Mesodermal cell (in vitro differentiated cells): ENCODE measurements around the gene MCC.

Source experiments
- H3K27ac ChIP-seq: 2 replicates; pipeline ENCODE4 v1.7.0; 2013; ENCODE audit warnings: mild to moderate bottlenecking, low read depth, low read length, moderate library complexity; ENCODE audit not compliant: severe bottlenecking
- H3K36me3 ChIP-seq: 2 replicates; pipeline ENCODE4 v1.7.1; 2013; ENCODE audit warnings: mild to moderate bottlenecking, low read length, moderate library complexity; ENCODE audit not compliant: control insufficient read depth, insufficient read depth
- H3K4me1 ChIP-seq: one replicate; pipeline ENCODE4 v1.7.1; 2013; ENCODE audit warnings: mild to moderate bottlenecking, low read length; ENCODE audit not compliant: insufficient read depth, control insufficient read depth, poor library complexity, severe bottlenecking
- H3K4me3 ChIP-seq: 2 replicates; pipeline ENCODE4 v1.7.0; 2013; ENCODE audit warnings: low read length, control low read depth, mild to moderate bottlenecking; ENCODE audit not compliant: insufficient read depth, poor library complexity, severe bottlenecking; ENCODE audit errors: extremely low read depth
- H3K9me3 ChIP-seq: 2 replicates; pipeline ENCODE4 v1.7.1; 2013; ENCODE audit warnings: mild to moderate bottlenecking, low read length, moderate library complexity; ENCODE audit not compliant: control insufficient read depth
- WGBS, 2 experiments: methylation state at CpG; one replicate each; pipeline ENCODE4 v1.1.5; 2013; ENCODE audit warnings: missing lambda C conversion rate in 2 of 2; ENCODE audit not compliant: insufficient coverage in 2 of 2; 5-methylcytosine and 5-hydroxymethylcytosine counted together

MCC gene

DNA sequence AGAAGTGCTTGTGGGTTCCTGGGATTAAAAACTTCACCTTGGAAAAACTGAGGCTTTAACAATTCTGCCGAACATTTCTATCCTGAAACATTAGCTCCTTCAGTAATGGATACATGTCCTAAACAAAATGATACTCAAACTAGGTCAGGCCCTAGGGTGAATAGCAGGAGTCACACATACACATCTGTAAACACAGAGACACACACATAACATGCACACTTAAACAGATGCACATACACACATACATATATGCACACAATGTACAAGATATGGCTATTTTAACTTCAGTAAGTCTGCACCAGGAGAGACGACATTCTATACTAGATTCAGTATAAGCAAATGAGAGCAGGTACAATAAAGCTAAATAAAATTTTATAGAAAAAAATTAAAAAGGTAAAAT, 387.3 kb downstream of the MCC start:
- Histone ChIP-seq H3K4me1 (no peaks in the 10 kb centered on the region), H3K9me3 (no peaks in the 10 kb centered on the region), H3K4me3 (no peak overlapping the region), H3K27ac (no peak overlapping the region), H3K36me3 (peaks cover 28% of the 10 kb centered on the region)
- WGBS, 2 experiments, result 50 to 100% methylated on average over 1 of the region's 2 CpGs

DNA sequence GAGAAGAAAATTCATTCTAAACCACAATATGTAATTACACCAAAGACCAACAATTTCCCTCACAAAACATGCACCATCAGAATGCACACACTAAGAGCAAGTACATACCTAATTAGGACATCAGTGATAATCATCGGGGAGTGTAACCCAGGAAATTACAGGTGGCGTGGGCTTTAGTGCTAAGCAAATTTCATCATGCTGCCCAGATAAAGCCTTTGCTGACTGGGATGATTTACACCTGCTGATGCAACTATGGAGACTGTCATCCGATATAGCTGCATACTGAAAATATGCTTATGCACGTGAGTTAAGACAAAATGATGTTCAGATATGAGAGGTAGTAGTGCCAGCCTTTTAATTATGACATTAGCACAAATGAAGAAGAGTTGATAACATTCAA, 388.4 kb downstream of the MCC start:
- H3K27ac ChIP-seq, result no peak overlapping the region
- WGBS, 2 experiments, result 96 to 97% methylated on average over 3 to 4 of the region's 4 CpGs
- H3K4me3 ChIP-seq, result no peak overlapping the region
- H3K36me3 ChIP-seq, result peaks cover 32% of the 10 kb centered on the region
- no peaks in the 10 kb centered on the region for H3K9me3 ChIP-seq
- no peaks in the 10 kb centered on the region for H3K4me1 ChIP-seq

DNA sequence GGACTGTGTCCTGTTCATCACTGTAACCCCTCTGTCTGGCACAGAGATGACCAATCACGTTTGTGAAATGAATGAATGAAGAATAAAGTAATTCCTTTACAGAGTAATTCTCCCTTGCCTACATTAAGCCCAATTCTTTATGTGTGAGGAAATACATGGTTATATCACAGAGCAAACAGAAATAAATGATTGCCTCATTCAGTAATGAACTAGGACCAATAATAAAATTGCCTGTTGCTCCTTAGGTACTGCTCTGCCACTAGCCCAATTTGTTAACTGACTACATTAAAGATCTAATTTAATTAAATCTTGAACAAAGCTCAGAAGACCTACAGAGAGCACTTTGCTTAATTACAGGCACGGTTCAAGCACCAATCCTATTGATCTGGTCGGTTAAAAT, 389.9 kb downstream of the MCC start:
- no peaks in the 10 kb centered on the region for H3K9me3 ChIP-seq
- H3K4me1 ChIP-seq, result no peaks in the 10 kb centered on the region
- no peak overlapping the region for H3K27ac ChIP-seq
- peaks cover 24% of the 10 kb centered on the region for H3K36me3 ChIP-seq
- H3K4me3 ChIP-seq, result no peak overlapping the region
- WGBS, 2 experiments, result 88 to 94% methylated on average over 1 to 2 of the region's 3 CpGs

DNA sequence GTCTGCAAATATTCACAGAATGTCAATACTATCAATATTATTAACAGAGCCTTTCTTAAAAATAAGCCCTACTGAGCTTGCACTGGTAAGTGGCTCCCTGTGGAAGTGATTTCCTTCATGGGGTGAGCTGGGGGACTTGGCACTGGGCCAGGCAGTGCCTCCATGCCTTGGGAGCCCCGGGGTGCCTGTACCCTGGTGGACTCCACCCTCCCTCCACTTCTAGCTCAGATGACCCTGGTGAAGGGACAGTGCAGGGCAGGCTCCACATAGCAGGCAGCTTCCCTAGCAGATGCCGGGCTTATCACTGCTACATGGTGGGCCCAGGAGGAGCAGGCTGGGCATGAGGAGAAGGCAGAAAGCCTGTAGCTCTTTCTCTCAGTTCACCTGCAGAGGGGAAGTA, 392.4 kb downstream of the MCC start:
- H3K9me3 ChIP-seq, result no peaks in the 10 kb centered on the region
- H3K36me3 ChIP-seq, result peaks cover 15% of the 10 kb centered on the region
- H3K27ac ChIP-seq, result no peak overlapping the region
- no peaks in the 10 kb centered on the region for H3K4me1 ChIP-seq
- H3K4me3 ChIP-seq, result no peak overlapping the region
- WGBS, 2 experiments, result 100% methylated on average over 1 of the region's 2 CpGs

DNA sequence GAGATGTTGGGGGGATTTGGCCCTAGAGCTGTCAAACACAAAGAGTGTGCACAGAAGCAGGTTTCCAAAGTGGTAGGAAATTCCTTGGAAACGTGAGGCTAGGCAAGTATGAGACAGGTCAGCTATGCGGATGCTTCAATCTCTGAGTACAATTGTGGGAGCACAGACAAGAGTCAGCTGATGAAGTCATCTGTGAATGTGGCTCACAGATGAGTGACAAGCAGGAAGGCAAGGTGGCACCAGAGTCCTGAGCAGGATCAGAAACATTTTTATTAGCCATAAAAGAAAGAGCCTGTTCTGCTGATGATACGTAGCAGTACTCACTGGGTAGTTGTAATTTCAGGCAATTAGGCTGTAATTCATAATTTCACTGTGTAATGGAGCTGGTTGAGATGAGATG, 394.7 kb downstream of the MCC start:
- H3K27ac ChIP-seq, result no peak overlapping the region
- no peaks in the 10 kb centered on the region for H3K4me1 ChIP-seq
- WGBS, 2 experiments, result 93 to 100% methylated on average over 3 of the region's 3 CpGs
- peaks cover 9% of the 10 kb centered on the region for H3K36me3 ChIP-seq
- no peak overlapping the region for H3K4me3 ChIP-seq
- H3K9me3 ChIP-seq, result no peaks in the 10 kb centered on the region

DNA sequence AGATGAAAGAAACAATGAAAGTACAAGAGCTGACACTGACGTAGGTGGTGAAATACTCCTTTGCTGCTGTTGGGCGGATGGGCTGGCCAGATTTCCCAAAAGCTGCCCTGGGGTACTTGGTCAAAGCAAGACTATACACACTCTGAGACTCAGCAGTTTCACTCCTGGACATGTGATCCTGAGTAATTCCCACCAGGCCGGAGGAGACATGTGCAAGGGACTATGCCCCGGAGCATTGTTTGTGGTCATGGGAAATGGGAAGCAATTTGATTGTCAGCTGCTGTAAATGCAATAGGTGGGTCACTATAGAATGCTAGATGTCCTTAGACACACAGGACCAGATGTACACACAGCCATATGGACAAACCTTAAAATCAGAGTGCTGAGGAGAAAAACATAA, 395.6 kb downstream of the MCC start:
- Histone ChIP-seq H3K36me3 (peaks cover 9% of the 10 kb centered on the region), H3K27ac (no peak overlapping the region), H3K4me1 (no peaks in the 10 kb centered on the region), H3K4me3 (no peak overlapping the region), H3K9me3 (no peaks in the 10 kb centered on the region)
- WGBS, 2 experiments, result 69 to 70% methylated on average over 4 of the region's 4 CpGs

DNA sequence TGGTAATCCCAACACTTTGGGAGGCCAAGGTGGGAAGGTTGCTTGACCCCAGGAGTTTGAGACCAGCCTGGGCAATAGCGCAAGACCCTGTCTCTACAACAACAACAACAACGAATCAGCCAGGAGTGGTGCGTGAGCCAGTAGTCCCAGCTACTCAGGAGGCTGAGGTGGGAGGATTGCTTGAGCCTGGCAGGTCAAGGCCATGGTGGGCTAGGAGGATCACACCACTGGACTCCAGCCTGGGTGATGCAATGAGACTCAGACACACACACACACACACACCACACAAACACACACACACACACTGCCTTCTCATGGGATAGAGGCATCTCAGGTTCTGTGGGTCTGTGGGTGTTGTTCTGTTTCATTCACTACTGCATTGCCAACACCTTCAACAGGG, 396.6 kb downstream of the MCC start:
- Histone ChIP-seq H3K4me1 (no peaks in the 10 kb centered on the region), H3K36me3 (peaks cover 7% of the 10 kb centered on the region), H3K4me3 (no peak overlapping the region), H3K9me3 (no peaks in the 10 kb centered on the region), H3K27ac (no peak overlapping the region)
- WGBS, 2 experiments, result no CpG with 5 or more reads among the region's 3 CpGs

DNA sequence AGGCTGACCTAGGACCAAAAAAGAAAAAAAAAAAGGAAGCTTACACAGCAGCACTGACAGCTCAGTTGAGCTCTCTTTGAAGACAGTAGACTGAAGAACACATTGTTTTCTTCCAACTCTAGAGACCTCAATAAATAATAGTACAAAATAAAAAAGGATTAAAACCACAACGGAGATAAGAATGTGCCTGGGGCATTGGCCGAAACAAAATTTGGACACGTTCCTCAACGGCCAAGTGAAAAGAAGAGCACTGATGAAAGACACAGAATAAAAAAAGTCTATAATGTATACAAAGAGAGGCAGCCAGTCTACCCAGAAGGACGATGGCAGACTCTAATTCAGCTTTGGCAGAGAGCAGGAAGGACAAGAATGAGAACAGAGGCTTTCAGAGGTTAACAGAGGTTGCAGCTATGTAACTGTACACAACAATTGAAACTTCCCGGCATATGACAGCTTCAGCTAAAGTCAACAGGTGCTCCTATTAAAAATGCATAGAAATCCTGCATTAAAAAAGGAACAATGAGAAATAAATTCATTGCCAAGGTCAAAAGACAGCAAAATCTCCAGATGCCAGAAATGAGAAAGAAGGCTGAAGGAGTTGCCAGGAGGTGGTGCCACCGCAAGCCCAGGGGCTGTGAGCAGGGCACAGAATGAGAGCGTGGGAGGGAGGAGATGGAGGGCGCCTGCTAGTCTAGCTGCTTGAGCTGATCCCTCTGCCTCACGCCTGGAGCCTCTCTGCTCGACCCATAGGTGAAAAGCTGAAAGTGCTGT, 397.7 kb downstream of the MCC start:
- Histone ChIP-seq H3K4me1 (no peaks in the 10 kb centered on the region), H3K9me3 (no peaks in the 10 kb centered on the region), H3K27ac (no peak overlapping the region), H3K36me3 (peaks cover 4% of the 10 kb centered on the region), H3K4me3 (no peak overlapping the region)
- WGBS, 2 experiments, result 88 to 92% methylated on average over 6 to 9 of the region's 11 CpGs

DNA sequence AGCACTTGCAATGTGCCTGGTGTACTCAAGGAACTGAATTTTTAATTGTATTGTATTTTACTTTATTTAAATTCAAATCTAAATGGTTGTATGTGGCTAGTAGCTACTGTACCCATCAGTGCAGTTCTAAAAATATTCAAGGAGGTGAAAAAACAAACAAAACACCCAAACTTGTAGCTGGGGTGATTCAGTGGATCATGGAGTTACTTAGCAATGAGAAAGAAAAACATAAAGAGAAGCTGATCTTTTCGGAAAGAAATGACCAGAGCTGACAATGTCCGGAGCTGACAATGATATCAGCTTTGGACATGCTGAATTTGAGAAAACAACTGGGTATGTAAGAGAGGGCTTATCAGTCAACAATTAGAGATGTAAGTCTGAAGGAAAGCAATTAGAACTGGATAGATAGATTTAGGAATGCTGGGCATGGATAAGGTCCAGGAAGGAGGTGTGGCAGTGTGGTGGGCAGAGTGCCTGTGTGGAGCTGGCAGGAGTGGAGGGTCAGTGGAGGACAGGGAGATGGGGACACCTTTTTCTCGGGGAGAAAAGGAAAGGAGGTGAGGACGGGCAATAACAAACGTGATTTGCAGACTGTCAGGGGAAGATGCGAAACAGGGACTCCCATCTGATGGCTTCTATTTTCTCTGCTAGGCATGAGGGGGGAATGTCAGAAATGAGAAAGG, 398.5 kb downstream of the MCC start:
- no peaks in the 10 kb centered on the region for H3K4me1 ChIP-seq
- 83 to 96% methylated on average over 6 of the region's 6 CpGs for WGBS, 2 experiments
- peaks cover under 1% of the 10 kb centered on the region for H3K36me3 ChIP-seq
- no peak overlapping the region for H3K27ac ChIP-seq
- no peak overlapping the region for H3K4me3 ChIP-seq
- H3K9me3 ChIP-seq, result no peaks in the 10 kb centered on the region

DNA sequence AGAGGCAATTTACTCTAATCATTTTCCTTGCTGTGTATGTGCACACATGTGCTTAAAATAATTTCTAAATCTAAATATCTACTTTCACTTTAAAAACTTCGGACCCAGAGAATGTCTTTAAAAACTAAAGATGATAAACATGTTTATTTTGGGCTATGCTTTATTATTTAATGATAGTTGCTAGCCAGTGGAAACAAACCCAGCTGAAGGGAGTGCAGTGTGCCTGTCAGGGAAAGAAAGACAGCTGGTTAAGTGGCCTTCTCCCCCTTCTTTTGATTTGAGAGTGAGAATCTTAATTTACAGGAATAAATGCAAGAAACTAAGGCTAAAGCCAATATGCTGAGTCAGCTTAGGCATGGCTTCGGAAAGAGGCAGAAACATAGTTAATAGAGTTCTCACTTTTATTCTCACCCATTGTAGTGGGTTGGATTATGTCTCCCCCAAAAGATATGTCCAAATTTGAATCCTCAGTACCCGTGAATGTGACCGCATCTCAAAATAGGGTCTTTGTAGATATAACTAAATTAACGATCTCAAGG, 400.2 kb downstream of the MCC start:
- Histone ChIP-seq H3K27ac (no peak overlapping the region), H3K36me3 (peaks cover 4% of the 10 kb centered on the region), H3K4me1 (no peaks in the 10 kb centered on the region), H3K9me3 (no peaks in the 10 kb centered on the region), H3K4me3 (no peak overlapping the region)
- 80 to 93% methylated on average over 3 of the region's 5 CpGs for WGBS, 2 experiments

DNA sequence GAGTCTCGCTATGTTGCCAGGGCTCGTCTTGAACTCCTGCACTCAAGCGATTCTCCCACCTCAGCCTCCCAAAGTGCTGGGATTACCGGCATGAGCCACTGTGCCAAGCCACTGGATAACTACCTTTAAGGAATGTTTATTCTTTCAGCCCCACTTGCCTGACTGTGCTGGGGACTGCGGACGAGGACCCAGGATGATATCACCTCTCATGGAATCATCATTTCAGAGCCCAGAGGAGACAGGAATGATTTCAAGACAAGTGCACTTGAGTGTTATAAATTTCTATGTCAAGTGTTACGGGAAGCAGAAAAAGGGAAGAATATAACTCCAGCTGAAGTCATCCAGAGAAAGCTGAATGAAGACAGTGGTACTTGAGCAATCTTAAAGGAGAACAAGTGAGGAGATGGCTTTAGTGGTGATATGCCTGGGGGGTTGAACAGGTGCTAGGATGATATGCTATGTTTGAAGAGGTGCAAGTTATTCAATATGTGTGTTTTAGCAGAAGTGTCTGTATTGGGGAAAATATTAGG, 402.3 kb downstream of the MCC start:
- Histone ChIP-seq H3K4me1 (peaks cover 10% of the 10 kb centered on the region), H3K36me3 (peaks cover 10% of the 10 kb centered on the region), H3K9me3 (no peaks in the 10 kb centered on the region), H3K27ac (no peak overlapping the region), H3K4me3 (no peak overlapping the region)
- 87 to 89% methylated on average over 5 to 6 of the region's 7 CpGs for WGBS, 2 experiments
